Measurements from ENCODE around the gene XPNPEP2.

DNA sequence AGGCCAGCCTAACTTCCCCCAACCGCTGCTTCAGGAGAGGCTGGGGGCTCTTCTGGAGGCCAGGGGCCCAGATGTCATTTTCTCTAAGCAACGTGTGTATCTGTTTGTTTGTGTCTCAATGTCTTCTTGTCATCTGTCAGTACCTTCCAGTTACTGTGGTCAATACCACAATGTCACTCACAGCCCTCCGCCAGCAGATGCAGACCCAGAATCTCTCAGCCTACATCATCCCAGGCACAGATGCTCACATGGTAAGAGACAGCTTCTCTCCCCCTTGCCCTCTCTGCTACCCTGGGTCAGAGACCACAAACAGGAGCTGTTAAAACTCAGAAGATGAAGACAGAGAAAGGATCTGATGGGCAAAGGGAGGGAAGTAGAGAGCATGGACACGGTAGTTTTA, 5.0 kb downstream of the XPNPEP2 start:
- TF ChIP-seq, protein P1, sequence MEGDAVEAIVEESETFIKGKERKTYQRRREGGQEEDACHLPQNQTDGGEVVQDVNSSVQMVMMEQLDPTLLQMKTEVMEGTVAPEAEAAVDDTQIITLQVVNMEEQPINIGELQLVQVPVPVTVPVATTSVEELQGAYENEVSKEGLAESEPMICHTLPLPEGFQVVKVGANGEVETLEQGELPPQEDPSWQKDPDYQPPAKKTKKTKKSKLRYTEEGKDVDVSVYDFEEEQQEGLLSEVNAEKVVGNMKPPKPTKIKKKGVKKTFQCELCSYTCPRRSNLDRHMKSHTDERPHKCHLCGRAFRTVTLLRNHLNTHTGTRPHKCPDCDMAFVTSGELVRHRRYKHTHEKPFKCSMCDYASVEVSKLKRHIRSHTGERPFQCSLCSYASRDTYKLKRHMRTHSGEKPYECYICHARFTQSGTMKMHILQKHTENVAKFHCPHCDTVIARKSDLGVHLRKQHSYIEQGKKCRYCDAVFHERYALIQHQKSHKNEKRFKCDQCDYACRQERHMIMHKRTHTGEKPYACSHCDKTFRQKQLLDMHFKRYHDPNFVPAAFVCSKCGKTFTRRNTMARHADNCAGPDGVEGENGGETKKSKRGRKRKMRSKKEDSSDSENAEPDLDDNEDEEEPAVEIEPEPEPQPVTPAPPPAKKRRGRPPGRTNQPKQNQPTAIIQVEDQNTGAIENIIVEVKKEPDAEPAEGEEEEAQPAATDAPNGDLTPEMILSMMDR (IDR thresholded peaks at IDR 0.05; ENCODE audit: borderline replicate concordance, extremely low read depth, low read length, poor library complexity, severe bottlenecking), result no peak
- no peak for TF ChIP-seq EZH2 (IDR thresholded peaks at IDR 0.05; ENCODE audit: borderline replicate concordance, low read depth, low read length, severe bottlenecking)

Measured in DND-41 (cell line).